Gastroesophageal sphincter (tissue), 3 donors: ENCODE data around the gene CEP131.

Experiments used
- CTCF ChIP-seq, 4 experiments: fragments of 200-600 bp in 2 of 4; fragments of 450-650 bp in 2 of 4; sonication (generic) in 1 of 4; IDR thresholded peaks; one replicate each; pipeline ENCODE4 v1.5.1; 2017 to 2019; ENCODE audit warnings: antibody characterized with exemption in 4 of 4, mild to moderate bottlenecking in 2 of 4, moderate library complexity in 2 of 4
- EP300 ChIP-seq: sonication (generic); formaldehyde crosslinking; IDR thresholded peaks from one replicate; pipeline ENCODE4 v1.6.1; 2017; ENCODE audit warnings: antibody characterized with exemption, mild to moderate bottlenecking
- POLR2A ChIP-seq, 2 donors: fragments of 450-650 bp; IDR thresholded peaks; one replicate each; pipeline ENCODE4 v1.6.1; 2017; ENCODE audit warnings: antibody characterized with exemption in 2 of 2, mild to moderate bottlenecking in 2 of 2, moderate library complexity in 1 of 2
- POLR2AphosphoS5 ChIP-seq: sonication (generic); formaldehyde crosslinking; IDR thresholded peaks from one replicate; pipeline ENCODE4 v1.6.1; 2017; ENCODE audit warnings: antibody characterized with exemption

DNA sequence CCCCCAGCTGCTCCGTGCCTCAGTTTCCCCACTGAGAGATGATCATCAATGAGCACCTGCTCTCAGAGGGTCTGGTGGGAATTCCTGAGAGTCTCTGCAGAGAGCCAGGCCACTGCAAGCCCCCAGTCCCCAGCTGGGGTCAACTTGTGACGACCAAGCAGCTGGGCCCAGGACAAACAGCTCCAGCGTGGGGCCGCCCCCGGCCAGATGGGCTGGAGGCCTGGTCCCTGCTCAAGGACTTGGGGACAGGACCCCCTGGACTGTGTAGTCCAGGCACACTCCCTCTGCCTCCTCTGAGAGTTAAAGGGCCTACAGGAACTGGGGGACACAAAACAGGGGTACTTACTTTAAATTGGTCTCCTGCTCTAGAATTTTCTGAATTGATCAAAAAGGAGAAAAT is 40.2 kb downstream of the CEP131 start:
- TF ChIP-seq CTCF (IDR thresholded peaks at IDR 0.05) (no peak), POLR2AphosphoS5 (no peak), POLR2A (IDR thresholded peaks at IDR 0.05) (no peak), EP300 (no peak)
